GM21825 (cell line): ENCODE measurements around the gene NEDD4.
"Not testable (repeated sequence)": the region's sequence is repeated elsewhere in the genome, so short reads cannot be mapped to it uniquely, and the experiment has no call there.

Source experiments
- ATAC-seq: cut with Tn5 transposase; IDR thresholded peaks from one replicate; pipeline ENCODE4 v1.9.1; 2021; ENCODE audit warnings: mild to moderate bottlenecking, moderate library complexity; ENCODE audit not compliant: unreplicated experiment

Gene NEDD4

GRCh38 chr15:55897560-55898336 is 95.7 kb downstream of the NEDD4 start:
- ATAC-seq: no peak

DNA sequence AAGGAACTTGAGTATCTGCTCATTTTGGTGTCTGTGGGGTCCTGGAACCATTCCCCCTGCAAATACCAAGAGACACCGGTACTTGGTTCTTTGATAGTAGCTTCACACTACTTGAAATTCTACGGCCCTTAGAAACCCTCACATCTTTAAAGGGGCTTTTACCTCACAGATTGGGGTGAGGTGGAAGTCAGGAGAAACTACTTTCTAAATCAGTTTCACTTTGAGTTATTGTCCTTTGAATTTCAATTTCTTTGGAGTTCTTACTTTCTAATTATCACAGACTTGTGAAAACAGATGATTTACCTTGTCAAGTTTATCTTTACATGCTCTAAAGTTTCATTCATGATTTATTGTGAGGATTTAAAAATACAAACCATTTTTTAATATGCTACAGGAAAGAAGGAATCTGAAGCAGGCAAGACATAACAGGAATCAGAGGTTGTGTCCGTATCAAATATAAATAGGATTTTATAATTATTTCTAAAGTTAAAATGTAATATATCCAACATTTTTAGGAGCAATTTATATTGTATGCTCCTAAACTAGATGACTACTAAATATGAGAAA is 98.9 kb downstream of the NEDD4 start:
- no peak for ATAC-seq

- no peak for ATAC-seq
Observed at GRCh38 chr15:55893852-55894251, 99.6 kb downstream of the NEDD4 start.

GRCh38 chr15:55891196-55891595 is 102.2 kb downstream of the NEDD4 start:
- ATAC-seq: no peak

GRCh38 chr15:55884223-55884622 is 109.2 kb downstream of the NEDD4 start:
- no peak for ATAC-seq

DNA sequence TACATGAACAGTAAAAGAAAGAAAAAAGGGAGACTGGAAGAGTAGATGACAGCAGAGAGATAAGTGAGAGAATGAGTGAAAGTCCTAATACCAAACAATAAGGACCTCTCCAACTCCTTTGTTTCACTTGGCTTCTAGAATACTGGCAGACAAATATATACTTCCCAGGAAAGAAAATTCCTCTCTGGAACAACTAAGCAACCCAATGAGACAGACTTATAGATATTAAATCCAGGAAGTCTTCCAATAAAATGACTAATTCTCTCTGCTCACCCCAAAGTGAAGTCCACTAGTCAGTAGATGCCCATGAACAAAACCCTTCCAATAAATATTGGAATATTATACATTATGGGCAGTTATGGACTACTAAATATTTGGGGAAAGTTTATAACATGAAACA is 114.2 kb downstream of the NEDD4 start:
- no peak for ATAC-seq

GRCh38 chr15:55873024-55873720 is 120.2 kb downstream of the NEDD4 start:
- no peak for ATAC-seq

DNA sequence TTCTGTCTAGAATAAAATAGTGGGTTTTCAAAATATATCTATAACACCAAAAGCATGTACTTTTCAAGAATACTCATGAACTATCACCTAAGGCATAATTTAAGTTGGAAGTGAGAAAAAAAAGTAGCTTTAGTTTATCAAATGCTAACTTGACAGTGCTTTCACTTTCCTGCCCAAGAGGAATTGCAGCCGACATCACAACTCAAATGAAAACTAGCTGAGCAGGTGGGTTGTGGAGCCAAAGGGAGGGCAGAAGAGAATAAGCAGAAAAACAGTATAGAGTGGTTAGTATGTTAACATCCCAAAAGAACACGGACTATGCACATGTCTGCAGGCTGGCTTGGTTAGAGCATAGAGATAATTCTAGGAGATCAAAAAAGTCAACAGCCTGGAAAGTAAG is 120.9 kb downstream of the NEDD4 start:
- no peak for ATAC-seq

GRCh38 chr15:55869660-55870059 is 123.8 kb downstream of the NEDD4 start:
- ATAC-seq: no peak

GRCh38 chr15:55868707-55869106 is 124.7 kb downstream of the NEDD4 start:
- no peak for ATAC-seq

- not testable (repeated sequence) for ATAC-seq
Observed at GRCh38 chr15:55868291-55868690, 125.1 kb downstream of the NEDD4 start.

DNA sequence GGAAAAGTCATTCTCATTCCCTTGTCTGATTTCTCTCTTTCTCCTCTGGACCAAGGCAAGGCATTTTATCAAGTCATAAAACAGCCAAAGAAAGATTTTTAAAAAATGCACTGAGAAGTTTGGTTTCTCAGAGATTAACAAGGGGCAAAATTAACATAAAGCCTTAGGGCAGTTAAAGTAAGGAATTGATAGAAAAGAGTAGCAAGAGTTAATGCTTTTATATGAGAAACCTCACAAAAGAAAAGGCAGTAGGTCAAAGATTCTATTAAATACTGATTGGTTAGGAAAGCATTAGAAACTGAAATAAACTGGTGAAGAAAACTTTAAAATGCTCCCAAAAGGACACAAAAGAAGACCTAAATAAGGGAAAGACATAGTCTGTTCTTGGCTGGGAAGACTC is 129.5 kb downstream of the NEDD4 start:
- ATAC-seq: no peak

DNA sequence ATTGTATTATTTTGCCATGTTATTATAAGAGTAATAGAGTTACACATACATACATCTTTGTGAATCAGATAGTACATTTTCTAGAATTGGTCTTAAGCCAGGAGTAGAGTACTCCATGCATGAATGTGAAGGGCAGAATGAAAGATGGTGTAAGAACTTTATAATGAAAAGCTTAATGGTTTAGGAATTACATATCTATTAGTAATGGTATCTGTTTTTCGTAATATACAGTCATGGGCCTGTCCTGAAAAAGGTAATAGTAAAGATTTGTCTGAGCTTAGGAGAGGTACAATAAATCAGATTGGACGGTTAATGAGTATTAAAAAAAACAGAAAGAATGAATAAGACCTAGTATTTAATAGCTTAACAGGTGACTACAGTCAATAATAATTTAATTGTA is 132.3 kb downstream of the NEDD4 start:
- ATAC-seq: no peak

GRCh38 chr15:55860468-55860867 is 132.9 kb downstream of the NEDD4 start:
- no peak for ATAC-seq

DNA sequence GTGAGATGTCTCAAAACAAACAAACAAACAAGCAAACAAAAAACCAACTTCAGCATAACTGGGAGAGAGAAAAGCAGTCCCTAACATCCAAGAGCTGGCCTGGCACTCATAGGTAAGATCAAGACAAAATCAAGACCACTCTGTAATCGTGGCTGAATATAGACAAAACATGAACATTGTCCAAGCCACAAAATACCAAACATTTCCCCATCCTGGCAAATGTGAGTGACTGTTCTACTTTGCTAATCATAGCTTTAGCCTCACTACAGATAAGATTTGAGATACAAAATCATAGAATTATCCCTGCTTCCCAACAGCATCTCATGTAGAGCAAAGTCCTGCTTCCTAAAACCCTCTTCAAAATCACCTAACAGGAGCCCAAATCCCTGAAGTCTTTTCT is 133.7 kb downstream of the NEDD4 start:
- no peak for ATAC-seq

DNA sequence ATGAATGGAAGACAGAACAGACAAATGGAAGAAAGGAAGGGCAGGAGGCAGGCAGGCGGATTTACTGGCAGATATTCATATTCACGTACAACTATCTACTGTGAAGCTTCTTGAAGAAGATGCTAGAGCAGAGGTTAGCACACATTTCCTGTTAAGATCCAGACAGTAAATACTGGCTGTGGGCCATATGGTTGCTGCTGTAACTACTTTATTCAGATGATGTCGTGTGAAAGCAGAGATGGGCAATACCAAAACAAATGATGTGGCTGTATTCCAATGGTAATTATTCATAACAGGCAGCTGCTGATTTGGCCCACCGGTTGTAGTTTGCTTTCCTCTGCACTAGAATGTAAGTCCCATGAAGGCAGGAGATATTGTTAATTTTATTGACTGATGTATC is 134.8 kb downstream of the NEDD4 start:
- no peak for ATAC-seq

DNA sequence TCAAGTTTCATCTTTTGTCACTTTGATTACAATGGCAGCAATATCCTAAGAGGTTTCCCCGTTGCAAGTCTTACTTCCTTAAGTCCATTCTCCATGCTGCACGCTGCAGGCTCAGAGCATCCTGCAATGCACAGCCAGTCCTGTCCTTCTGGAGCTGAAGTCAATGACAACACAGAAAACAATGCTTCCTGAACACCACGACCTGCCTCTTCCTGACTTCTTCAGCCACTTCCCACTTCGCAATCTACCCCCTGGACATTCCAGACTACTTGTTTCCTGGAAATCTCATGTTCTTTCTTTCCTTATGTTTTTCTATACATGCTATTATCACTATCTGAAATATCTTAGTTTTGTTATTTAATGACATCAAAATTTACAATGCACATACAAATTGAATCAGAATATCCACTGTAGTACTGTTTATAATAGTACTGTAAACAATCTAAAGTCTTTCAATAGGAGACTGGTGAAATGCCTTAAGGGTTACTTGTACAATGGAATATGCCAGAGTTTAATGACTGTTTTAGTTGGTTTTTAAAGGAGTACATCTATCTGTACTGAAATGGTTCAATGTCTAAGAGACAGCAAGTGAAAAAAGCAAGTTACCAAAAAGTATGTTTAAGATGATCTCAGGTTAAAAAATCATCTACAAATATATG is 136.8 kb downstream of the NEDD4 start:
- ATAC-seq: no peak

GRCh38 chr15:55853134-55853533 is 140.3 kb downstream of the NEDD4 start:
- no peak for ATAC-seq

GRCh38 chr15:55846116-55846707 is 147.2 kb downstream of the NEDD4 start:
- no peak for ATAC-seq

DNA sequence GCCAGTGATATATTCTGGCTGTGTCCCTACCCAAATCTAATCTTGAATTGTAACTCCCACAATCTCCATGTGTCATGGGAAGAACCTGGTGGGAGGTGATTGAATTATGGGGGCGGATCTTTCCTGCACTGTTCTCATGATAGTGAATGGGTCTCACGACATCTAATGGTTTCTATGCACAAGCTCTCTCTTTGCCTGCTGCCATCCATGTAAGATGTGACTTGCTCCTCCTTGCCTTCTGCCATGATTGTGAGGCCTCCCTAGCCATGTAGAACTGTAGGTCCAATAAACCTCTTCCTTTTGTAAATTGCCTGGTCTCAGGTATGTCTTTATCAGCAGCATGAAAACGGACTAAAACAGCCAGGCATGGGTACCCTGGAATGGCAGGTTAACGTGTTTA is 150.5 kb downstream of the NEDD4 start:
- ATAC-seq: not testable (repeated sequence)

- ATAC-seq: no peak
Observed at GRCh38 chr15:55835866-55836265, 157.5 kb downstream of the NEDD4 start.
